ENCODE results near the gene REXO1. TPM values are rescaled to one million over a fixed set of nuclear protein-coding genes. Genes with fewer than 3 reads are reported as not detected.

REXO1 gene
- total RNA-seq, 4 donors from 2014 or later = 11.4 to 29.9 (median 16.1) TPM

DNA sequence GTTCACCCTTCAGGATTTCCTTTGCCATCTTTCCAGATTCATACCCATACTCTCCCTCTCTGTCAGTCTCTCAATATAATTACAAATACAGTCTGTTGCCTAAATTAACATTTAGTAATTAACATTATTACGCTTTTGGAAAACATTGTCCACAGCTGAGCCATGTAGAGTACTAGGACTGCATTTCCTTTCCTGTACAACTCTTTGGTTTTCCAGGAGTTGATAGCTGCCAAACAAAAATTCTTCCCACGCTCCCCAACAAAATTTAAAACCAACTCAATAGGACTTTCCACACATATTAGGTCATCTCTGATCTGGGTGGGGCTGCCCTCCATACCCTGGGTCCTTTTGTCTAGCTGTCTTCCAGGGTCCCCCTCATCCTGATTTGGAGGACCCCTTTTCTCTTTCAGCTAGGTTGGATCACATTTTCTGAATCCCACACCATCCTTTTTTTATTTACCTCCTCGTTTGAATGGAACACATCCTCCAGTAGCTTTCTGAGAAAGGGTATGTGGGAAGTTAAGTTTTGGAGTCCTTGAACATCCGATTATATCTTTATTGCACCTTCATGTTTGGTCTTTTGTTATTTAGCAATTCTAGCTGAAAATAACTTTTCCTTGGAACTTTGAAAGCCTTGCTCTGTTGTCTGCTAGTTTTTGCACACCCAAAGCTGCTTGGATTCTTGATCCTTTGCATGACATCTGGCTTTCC lies 77.3 kb downstream of the REXO1 start:
- WGBS, 2 donors (ENCODE audit: low coverage in 1 of 2) = 78 to 89% methylated on average over 4 of the region's 4 CpGs
- ATAC-seq = no peak
- Histone ChIP-seq H3K36me3 (no peaks in the 10 kb centered on the region), H3K4me1 (peaks cover 0 to 13% (median 2%) of the 10 kb centered on the region in 3 donors), H3K9me3 (peaks cover 0 to 40% (median 0%) of the 10 kb centered on the region in 3 donors), H3K27ac (no peak overlapping the region), H3K4me3 (no peak overlapping the region), H3K27me3 (peaks cover 98% of the 10 kb centered on the region)
- TF ChIP-seq EP300 (IDR thresholded peaks at IDR 0.05) (no peak), POLR2AphosphoS5 (IDR thresholded peaks at IDR 0.05) (no peak), POLR2A (IDR thresholded peaks at IDR 0.05) (no peak)
- TF ChIP-seq, protein P1, sequence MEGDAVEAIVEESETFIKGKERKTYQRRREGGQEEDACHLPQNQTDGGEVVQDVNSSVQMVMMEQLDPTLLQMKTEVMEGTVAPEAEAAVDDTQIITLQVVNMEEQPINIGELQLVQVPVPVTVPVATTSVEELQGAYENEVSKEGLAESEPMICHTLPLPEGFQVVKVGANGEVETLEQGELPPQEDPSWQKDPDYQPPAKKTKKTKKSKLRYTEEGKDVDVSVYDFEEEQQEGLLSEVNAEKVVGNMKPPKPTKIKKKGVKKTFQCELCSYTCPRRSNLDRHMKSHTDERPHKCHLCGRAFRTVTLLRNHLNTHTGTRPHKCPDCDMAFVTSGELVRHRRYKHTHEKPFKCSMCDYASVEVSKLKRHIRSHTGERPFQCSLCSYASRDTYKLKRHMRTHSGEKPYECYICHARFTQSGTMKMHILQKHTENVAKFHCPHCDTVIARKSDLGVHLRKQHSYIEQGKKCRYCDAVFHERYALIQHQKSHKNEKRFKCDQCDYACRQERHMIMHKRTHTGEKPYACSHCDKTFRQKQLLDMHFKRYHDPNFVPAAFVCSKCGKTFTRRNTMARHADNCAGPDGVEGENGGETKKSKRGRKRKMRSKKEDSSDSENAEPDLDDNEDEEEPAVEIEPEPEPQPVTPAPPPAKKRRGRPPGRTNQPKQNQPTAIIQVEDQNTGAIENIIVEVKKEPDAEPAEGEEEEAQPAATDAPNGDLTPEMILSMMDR (IDR thresholded peaks at IDR 0.05) = no peak

GRCh38 chr19:1769645-1769985 lies 78.7 kb downstream of the REXO1 start:
- Histone ChIP-seq H3K27ac (no peak overlapping the region), H3K4me1 (peaks cover 0 to 5% (median 0%) of the 10 kb centered on the region in 3 donors), H3K36me3 (no peaks in the 10 kb centered on the region), H3K27me3 (peaks cover 98% of the 10 kb centered on the region), H3K4me3 (no peak overlapping the region), H3K9me3 (peaks cover 0 to 31% (median 0%) of the 10 kb centered on the region in 3 donors)
- 0 to 7% methylated on average over 1 to 5 of the region's 12 CpGs for WGBS, 2 donors (ENCODE audit: low coverage in 1 of 2)
- no peak for ATAC-seq
- TF ChIP-seq, protein P1 (IDR thresholded peaks at IDR 0.05) = no peak
- TF ChIP-seq POLR2A (IDR thresholded peaks at IDR 0.05) (no peak), POLR2AphosphoS5 (IDR thresholded peaks at IDR 0.05) (no peak), EP300 (IDR thresholded peaks at IDR 0.05) (no peak)

DNA sequence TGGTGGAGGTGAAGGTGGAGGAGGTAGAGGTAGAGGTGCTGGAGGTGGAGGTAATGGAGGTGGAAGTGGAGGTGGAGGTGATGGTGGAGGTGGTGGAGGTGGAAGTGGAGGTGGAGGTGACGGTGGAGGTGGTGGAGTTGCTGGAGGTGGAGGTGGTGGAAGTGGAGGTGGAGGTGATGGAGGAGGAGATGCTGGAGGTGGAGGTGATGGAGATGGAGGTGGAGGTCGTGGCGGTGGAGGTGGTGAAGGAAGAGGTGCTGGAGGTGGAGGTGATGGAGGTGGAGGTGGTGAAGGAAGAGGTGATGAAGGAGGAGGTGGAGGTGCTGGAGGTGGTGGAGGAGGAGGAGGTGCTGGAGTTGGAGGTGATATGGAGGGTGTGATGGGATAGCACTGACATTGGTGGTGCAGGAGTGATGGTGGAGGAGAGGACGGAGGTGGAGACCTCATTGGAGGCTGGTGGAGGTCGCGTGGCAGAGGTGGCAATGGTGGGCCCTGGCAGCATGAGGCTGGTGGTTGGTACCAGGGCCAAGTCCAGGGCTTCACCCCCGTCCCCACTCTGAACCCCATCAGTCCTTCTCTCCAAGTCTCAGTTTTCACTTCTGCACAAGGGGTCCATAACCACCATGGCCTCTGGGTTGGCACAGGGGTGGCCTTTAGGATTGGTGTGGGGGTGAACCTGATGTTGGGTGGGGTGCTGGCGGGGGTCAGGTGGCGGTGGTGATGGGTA lies 79.2 kb downstream of the REXO1 start:
- 75 to 83% methylated on average over 7 of the region's 9 CpGs for WGBS, 2 donors (ENCODE audit: low coverage in 1 of 2)

GRCh38 chr19:1768248-1768647 lies 80.0 kb downstream of the REXO1 start:
- no peak overlapping the region for H3K4me3 ChIP-seq
- H3K4me1 ChIP-seq = peaks cover 0 to 5% (median 0%) of the 10 kb centered on the region in 3 donors
- ATAC-seq = no peak
- H3K27me3 ChIP-seq = peaks cover 98% of the 10 kb centered on the region
- TF ChIP-seq, protein P1 (IDR thresholded peaks at IDR 0.05) = no peak
- no peak for TF ChIP-seq POLR2AphosphoS5 (IDR thresholded peaks at IDR 0.05)
- no peak overlapping the region for H3K27ac ChIP-seq
- H3K36me3 ChIP-seq = no peaks in the 10 kb centered on the region
- H3K9me3 ChIP-seq = peaks cover 0 to 29% (median 0%) of the 10 kb centered on the region in 3 donors
- WGBS, 2 donors (ENCODE audit: low coverage in 1 of 2) = 9 to 10% methylated on average over 9 to 10 of the region's 13 CpGs

More for the DNA sequence above, 79.2 kb downstream of the REXO1 start:
- H3K4me3 ChIP-seq = no peak overlapping the region
- H3K9me3 ChIP-seq = peaks cover 0 to 29% (median 0%) of the 10 kb centered on the region in 3 donors
- TF ChIP-seq POLR2AphosphoS5 (IDR thresholded peaks at IDR 0.05) (no peak), EP300 (IDR thresholded peaks at IDR 0.05) (no peak), POLR2A (IDR thresholded peaks at IDR 0.05) (no peak)
- TF ChIP-seq, protein P1 (IDR thresholded peaks at IDR 0.05) = no peak
- no peak overlapping the region for H3K27ac ChIP-seq
- peaks cover 0 to 5% (median 0%) of the 10 kb centered on the region in 3 donors for H3K4me1 ChIP-seq
- peaks cover 98% of the 10 kb centered on the region for H3K27me3 ChIP-seq
- no peaks in the 10 kb centered on the region for H3K36me3 ChIP-seq
- no peak for ATAC-seq
